ENCODE results near the gene CLDND1. TPM values are rescaled to one million over a fixed set of nuclear protein-coding genes. Genes with fewer than 3 reads are reported as not detected.

Gene CLDND1
- total RNA-seq, 1 donor from 2014 or later: 279 TPM

- no peaks in the 10 kb centered on the region for H3K27me3 Mint-ChIP-seq
- H3K27ac Mint-ChIP-seq: peak overlapping the region; percentile 75
- DNase-seq: peak; percentile 64
- peak overlapping the region; percentile 88 for H3K4me3 Mint-ChIP-seq
- H3K4me1 Mint-ChIP-seq: peaks cover 61% of the 10 kb centered on the region
- intact Hi-C loops (cut with micrococcal nuclease): loop anchor here (10.0 kb wide), 1 partner anchor 175 kb away; no protein-coding TSS in a partner anchor
- H3K9me3 Mint-ChIP-seq: no peaks in the 10 kb centered on the region
- H3K36me3 Mint-ChIP-seq (ENCODE audit: low read depth): peaks cover 71% of the 10 kb centered on the region
Measured at GRCh38 chr3:98519351-98519750, 3.4 kb downstream of the CLDND1 start.

- H3K4me3 Mint-ChIP-seq: peak overlapping the region; percentile 88
- no peaks in the 10 kb centered on the region for H3K27me3 Mint-ChIP-seq
- no peaks in the 10 kb centered on the region for H3K9me3 Mint-ChIP-seq
- H3K27ac Mint-ChIP-seq: peak overlapping the region; percentile 75
- no peak for DNase-seq
- intact Hi-C loops (cut with micrococcal nuclease): loop anchor here (10.0 kb wide), 1 partner anchor 174 kb away; no protein-coding TSS in a partner anchor
- peaks cover 70% of the 10 kb centered on the region for H3K36me3 Mint-ChIP-seq (ENCODE audit: low read depth)
- peaks cover 57% of the 10 kb centered on the region for H3K4me1 Mint-ChIP-seq
Measured at GRCh38 chr3:98518816-98519215, 3.9 kb downstream of the CLDND1 start.

- Mint-ChIP-seq H3K4me1 (peaks cover 55% of the 10 kb centered on the region), H3K4me3 (no peak overlapping the region), H3K27me3 (no peaks in the 10 kb centered on the region), H3K9me3 (no peaks in the 10 kb centered on the region), H3K36me3 (ENCODE audit: low read depth) (peaks cover 80% of the 10 kb centered on the region), H3K27ac (peak overlapping the region; percentile 12)
- DNase-seq: no peak
- intact Hi-C loops (cut with micrococcal nuclease): loop anchor here (10.0 kb wide), 1 partner anchor 170 kb away; no protein-coding TSS in a partner anchor
Measured at GRCh38 chr3:98514948-98515347, 7.8 kb downstream of the CLDND1 start.

GRCh38 chr3:98513736-98514135, 9.0 kb downstream of the CLDND1 start:
- Mint-ChIP-seq H3K9me3 (no peaks in the 10 kb centered on the region), H3K4me1 (peaks cover 48% of the 10 kb centered on the region), H3K4me3 (no peak overlapping the region), H3K27ac (peak overlapping the region; percentile 46), H3K27me3 (no peaks in the 10 kb centered on the region), H3K36me3 (ENCODE audit: low read depth) (peaks cover 79% of the 10 kb centered on the region)
- DNase-seq: no peak
- intact Hi-C loops (cut with micrococcal nuclease): loop anchor here (1.0 to 10.0 kb wide), 2 partner anchors 9 to 169 kb away; partner anchors contain the start of gene CLDND1

- DNase-seq: no peak
- Mint-ChIP-seq H3K4me1 (peaks cover 47% of the 10 kb centered on the region), H3K9me3 (no peaks in the 10 kb centered on the region), H3K4me3 (no peak overlapping the region), H3K27ac (peak overlapping the region; percentile 7), H3K27me3 (no peaks in the 10 kb centered on the region), H3K36me3 (ENCODE audit: low read depth) (peaks cover 79% of the 10 kb centered on the region)
- intact Hi-C loops (cut with micrococcal nuclease): loop anchor here (1.0 to 10.0 kb wide), 2 partner anchors 9 to 168 kb away; partner anchors contain the start of gene CLDND1
Measured at GRCh38 chr3:98513091-98513511, 9.6 kb downstream of the CLDND1 start.

- Mint-ChIP-seq H3K4me3 (no peak overlapping the region), H3K9me3 (no peaks in the 10 kb centered on the region), H3K27me3 (no peaks in the 10 kb centered on the region), H3K4me1 (peaks cover 45% of the 10 kb centered on the region), H3K27ac (no peak overlapping the region), H3K36me3 (ENCODE audit: low read depth) (peaks cover 79% of the 10 kb centered on the region)
- intact Hi-C loops (cut with micrococcal nuclease): loop anchor here (10.0 kb wide), 1 partner anchor 168 kb away; no protein-coding TSS in a partner anchor
- no peak for DNase-seq
Measured at GRCh38 chr3:98512576-98512975, 10.1 kb downstream of the CLDND1 start.

- Mint-ChIP-seq H3K4me1 (peaks cover 27% of the 10 kb centered on the region), H3K4me3 (no peak overlapping the region), H3K27ac (no peak overlapping the region), H3K36me3 (ENCODE audit: low read depth) (peaks cover 63% of the 10 kb centered on the region), H3K27me3 (no peaks in the 10 kb centered on the region), H3K9me3 (peaks cover 6% of the 10 kb centered on the region)
- no peak for DNase-seq
- intact Hi-C loops (cut with micrococcal nuclease): no loop called here
Measured at GRCh38 chr3:98508582-98508981, 14.1 kb downstream of the CLDND1 start.

GRCh38 chr3:98504539-98504938, 18.2 kb downstream of the CLDND1 start:
- H3K27ac Mint-ChIP-seq: no peak overlapping the region
- no peaks in the 10 kb centered on the region for H3K27me3 Mint-ChIP-seq
- DNase-seq: no peak
- peaks cover 48% of the 10 kb centered on the region for H3K36me3 Mint-ChIP-seq (ENCODE audit: low read depth)
- intact Hi-C loops (cut with micrococcal nuclease): no loop called here
- no peak overlapping the region for H3K4me3 Mint-ChIP-seq
- peaks cover 12% of the 10 kb centered on the region for H3K4me1 Mint-ChIP-seq
- peaks cover 6% of the 10 kb centered on the region for H3K9me3 Mint-ChIP-seq

- DNase-seq: no peak
- Mint-ChIP-seq H3K27me3 (no peaks in the 10 kb centered on the region), H3K36me3 (ENCODE audit: low read depth) (peaks cover 31% of the 10 kb centered on the region), H3K27ac (no peak overlapping the region), H3K9me3 (peaks cover 6% of the 10 kb centered on the region), H3K4me1 (peaks cover 4% of the 10 kb centered on the region), H3K4me3 (no peak overlapping the region)
- intact Hi-C loops (cut with micrococcal nuclease): no loop called here
Measured at GRCh38 chr3:98501863-98502576, 20.7 kb downstream of the CLDND1 start.

- Mint-ChIP-seq H3K27me3 (no peaks in the 10 kb centered on the region), H3K4me1 (peaks cover 4% of the 10 kb centered on the region), H3K36me3 (ENCODE audit: low read depth) (peaks cover 24% of the 10 kb centered on the region), H3K27ac (no peak overlapping the region), H3K4me3 (no peak overlapping the region), H3K9me3 (peaks cover 3% of the 10 kb centered on the region)
- no peak for DNase-seq
- intact Hi-C loops (cut with micrococcal nuclease): no loop called here
Measured at GRCh38 chr3:98501270-98501669, 21.4 kb downstream of the CLDND1 start.

GRCh38 chr3:98500019-98500418, 22.7 kb downstream of the CLDND1 start:
- H3K27me3 Mint-ChIP-seq: peaks cover under 1% of the 10 kb centered on the region
- intact Hi-C loops (cut with micrococcal nuclease): no loop called here
- H3K27ac Mint-ChIP-seq: no peak overlapping the region
- DNase-seq: no peak
- no peaks in the 10 kb centered on the region for H3K9me3 Mint-ChIP-seq
- peaks cover 19% of the 10 kb centered on the region for H3K36me3 Mint-ChIP-seq (ENCODE audit: low read depth)
- H3K4me1 Mint-ChIP-seq: no peaks in the 10 kb centered on the region
- no peak overlapping the region for H3K4me3 Mint-ChIP-seq

GRCh38 chr3:98497381-98497780, 25.3 kb downstream of the CLDND1 start, which contains the start of gene OR5K2:
OR5K2 (plus strand) TSS chr3:98497681; CDS start chr3:98497681, 0 bp downstream.
- no peak within 1 kb of the TSS for H3K4me3 Mint-ChIP-seq
- DNase-seq: no peak
- no peak within 1 kb of the TSS for H3K27ac Mint-ChIP-seq
- H3K4me1 Mint-ChIP-seq: no peaks in the 10 kb centered on the region
- no peaks in the 10 kb centered on the region for H3K9me3 Mint-ChIP-seq
- intact Hi-C loops (cut with micrococcal nuclease): no loop called here
- peaks cover 7% of the 10 kb centered on the region for H3K36me3 Mint-ChIP-seq (ENCODE audit: low read depth)
- peaks cover 17% of the 10 kb centered on the region for H3K27me3 Mint-ChIP-seq

- H3K4me1 Mint-ChIP-seq: peaks cover 2% of the 10 kb centered on the region
- peaks cover 3% of the 10 kb centered on the region for H3K36me3 Mint-ChIP-seq (ENCODE audit: low read depth)
- no peak for DNase-seq
- H3K9me3 Mint-ChIP-seq: peaks cover 51% of the 10 kb centered on the region
- H3K27me3 Mint-ChIP-seq: peaks cover 20% of the 10 kb centered on the region
- no peak overlapping the region for H3K27ac Mint-ChIP-seq
- intact Hi-C loops (cut with micrococcal nuclease): no loop called here
- H3K4me3 Mint-ChIP-seq: no peak overlapping the region
Measured at GRCh38 chr3:98483626-98484025, 39.1 kb downstream of the CLDND1 start.

GRCh38 chr3:98482717-98483482, 39.8 kb downstream of the CLDND1 start:
- H3K27me3 Mint-ChIP-seq: peaks cover 14% of the 10 kb centered on the region
- no peak overlapping the region for H3K27ac Mint-ChIP-seq
- H3K36me3 Mint-ChIP-seq (ENCODE audit: low read depth): peaks cover 3% of the 10 kb centered on the region
- no peak for DNase-seq
- peaks cover 46% of the 10 kb centered on the region for H3K9me3 Mint-ChIP-seq
- intact Hi-C loops (cut with micrococcal nuclease): no loop called here
- peaks cover 2% of the 10 kb centered on the region for H3K4me1 Mint-ChIP-seq
- H3K4me3 Mint-ChIP-seq: no peak overlapping the region
